NCI-H2196 (cell line): ENCODE data around the gene EXOC7.
"Not testable (repeated sequence)": the region's sequence is repeated elsewhere in the genome, so short reads cannot be mapped to it uniquely, and the experiment has no call there.

ENCODE experiments used
- DNase-seq: peaks from one replicate; lab custom pipeline; 2025; ENCODE audit not compliant: unreplicated experiment; lab: John Stamatoyannopoulos, UW

The EXOC7 gene

DNA sequence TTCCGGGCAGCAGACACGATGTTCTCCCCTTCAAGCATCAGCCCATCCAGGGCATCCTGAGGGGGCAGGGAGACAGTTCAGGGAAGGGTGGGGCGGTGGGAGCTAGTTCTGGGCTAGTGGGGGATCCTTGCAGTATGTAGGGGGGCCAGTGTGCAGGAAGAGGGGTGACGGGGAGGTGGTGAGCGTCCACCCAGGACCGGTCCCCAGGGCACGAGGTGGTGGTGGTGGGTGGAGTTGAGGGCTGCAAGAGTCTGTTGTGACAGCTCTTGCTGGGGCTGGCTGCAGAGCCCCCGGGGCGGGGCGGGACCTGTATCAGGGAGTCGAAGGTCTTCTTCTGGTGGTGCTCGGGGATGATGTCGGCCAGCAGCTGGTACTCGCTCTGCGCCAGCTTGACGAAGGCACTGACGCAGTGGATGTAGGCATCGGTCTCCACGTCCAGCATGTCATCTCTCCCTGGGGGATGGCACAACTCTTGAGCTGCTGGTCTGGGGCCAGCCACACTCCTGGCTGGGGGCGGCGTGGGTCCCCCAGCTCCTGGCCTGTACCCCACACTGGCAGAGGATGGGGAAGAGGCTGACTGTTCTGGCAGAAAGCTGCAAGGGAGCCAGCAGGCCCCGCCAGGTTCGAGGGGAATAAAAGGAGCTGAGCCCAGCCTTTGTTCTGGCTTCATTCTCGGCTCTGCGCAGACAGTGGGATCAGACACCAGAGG is 14.6 kb downstream of the EXOC7 start:
- DNase-seq, result no peak

- DNase-seq, result no peak
These were observed 15.3 kb downstream of the EXOC7 start for GRCh38 chr17:76088041-76088867.

- DNase-seq, result no peak
These were observed 16.1 kb downstream of the EXOC7 start for GRCh38 chr17:76087531-76087930.

DNA sequence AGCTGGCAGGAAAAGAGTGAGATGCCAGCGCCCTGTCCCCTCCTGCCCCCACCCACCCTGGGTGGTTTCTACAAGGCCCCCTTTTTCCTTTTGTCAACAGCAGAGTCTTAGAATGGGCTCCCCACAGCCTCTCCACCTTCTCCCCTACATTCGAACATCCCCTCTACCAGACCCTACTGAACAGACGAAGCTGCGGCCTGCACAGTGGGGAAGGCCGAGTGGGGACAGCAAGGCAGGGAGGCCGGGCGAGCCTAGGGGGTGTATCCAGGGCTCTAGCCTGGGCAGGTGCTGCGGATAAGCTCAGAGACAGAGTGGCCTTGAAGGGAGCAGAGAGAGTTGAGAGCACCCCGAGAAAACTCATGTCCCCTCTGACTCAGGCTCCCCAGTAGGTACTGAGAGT is 17.2 kb downstream of the EXOC7 start:
- no peak for DNase-seq

DNA sequence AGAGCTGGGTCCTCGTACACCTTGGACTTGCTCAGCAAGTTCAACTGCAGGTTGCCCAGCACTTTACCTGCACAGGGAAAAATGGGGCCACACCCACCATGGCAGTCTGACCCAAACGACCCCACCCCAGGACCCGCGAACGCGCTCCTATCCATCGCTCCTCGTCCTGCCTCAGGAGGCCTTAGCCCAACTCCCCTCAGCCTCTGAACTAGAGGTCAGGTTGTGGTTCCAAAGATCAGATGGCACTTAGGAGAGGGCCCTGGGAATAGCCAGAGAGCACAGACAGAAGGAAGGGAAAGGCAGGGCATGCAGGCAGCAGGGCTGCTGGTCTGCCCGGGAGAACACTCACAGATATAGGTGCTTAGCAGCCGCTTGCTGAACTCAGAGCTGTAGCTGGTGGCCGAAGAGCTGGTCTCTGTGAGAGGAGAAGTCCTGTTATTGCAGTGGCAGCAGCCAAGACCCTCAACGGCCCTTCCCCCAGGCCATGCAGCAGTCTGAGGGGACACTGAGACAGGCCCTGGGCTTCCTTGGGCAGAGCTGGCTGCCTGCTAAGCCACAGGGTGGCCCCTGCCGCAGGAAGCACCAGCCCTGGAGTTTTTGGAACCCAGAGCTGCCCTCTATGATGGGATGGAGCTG is 17.7 kb downstream of the EXOC7 start:
- no peak for DNase-seq

DNA sequence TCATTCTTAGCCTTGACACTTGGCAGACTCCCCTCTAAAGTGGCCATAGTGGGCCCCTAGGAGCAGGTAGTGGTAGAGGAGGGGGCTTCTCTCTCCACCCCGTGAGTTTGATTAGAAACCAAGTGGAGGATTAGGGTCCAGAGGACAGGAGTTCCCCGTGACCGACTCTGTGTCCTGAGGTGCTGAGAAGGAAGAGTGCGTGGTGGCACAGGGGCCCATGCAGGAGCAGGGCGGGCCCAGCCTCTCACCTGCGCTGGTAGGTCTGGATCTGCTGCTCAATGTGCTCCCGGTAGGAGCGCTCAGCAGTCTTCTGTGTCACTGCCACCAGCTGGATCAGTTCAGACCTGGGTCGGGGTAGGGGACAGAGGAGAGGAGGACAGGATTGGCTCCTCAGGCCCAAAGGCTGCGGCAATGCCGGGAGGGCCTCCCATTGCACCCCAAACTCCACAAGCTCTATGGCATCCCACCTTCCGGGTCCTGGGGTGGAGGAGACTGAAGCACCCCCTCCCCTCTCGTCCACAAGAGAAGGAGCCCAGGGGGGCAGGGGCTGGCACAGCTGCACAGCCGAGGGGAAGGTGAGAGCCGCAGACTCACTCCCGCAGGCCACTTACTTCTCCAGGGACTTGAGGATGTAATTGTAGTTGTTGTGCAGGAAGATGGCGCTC is 18.4 kb downstream of the EXOC7 start:
- no peak for DNase-seq

- DNase-seq, result no peak
These were observed 19.9 kb downstream of the EXOC7 start for GRCh38 chr17:76083536-76084182.

DNA sequence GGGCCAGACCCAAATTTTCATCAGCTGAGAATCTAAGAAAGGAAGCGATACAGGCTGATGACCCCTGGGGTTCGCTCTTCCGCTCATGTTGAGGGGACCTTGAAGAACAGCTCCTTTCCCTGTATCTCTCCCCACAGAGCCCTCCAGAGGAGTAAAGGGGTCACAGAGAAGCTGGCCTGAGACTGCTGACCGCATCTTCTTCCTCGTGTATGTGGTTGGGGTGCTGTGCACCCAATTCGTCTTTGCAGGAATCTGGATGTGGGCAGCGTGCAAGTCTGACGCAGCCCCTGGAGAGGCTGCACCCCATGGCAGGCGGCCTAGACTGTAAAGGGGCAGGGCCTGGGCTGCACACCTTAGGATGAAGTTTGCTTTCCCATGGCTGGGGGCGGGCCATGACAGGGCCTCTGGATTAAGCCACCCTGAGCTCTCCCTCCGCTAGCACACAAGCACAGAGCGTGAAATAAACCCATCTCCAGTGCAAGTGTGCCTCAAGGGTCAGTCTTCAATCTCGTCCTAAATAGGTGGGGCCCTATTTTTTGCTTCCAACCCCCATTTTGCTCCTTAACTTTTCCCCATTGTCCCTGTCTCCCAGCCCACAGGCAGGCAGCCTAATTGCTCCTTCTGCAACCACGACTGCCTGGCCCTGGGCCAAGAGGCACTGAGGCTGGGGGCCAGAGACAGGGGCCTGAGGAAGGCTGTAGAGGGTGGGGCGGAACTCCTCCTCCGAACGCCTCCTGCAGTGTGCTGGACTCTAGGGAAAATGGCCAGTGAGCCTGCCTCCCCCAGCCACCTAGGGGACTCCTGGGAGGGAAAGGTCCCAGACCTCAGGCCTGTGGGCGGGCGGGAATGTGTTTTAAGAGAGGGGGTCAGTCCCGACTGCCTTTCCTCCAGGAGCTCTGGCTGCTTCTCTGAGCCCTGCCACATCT is 21.0 kb downstream of the EXOC7 start:
- no peak for DNase-seq

- DNase-seq, result no peak
These were observed 22.0 kb downstream of the EXOC7 start for GRCh38 chr17:76081295-76082210.

GRCh38 chr17:76080768-76081287 is 22.8 kb downstream of the EXOC7 start:
- no peak for DNase-seq

DNA sequence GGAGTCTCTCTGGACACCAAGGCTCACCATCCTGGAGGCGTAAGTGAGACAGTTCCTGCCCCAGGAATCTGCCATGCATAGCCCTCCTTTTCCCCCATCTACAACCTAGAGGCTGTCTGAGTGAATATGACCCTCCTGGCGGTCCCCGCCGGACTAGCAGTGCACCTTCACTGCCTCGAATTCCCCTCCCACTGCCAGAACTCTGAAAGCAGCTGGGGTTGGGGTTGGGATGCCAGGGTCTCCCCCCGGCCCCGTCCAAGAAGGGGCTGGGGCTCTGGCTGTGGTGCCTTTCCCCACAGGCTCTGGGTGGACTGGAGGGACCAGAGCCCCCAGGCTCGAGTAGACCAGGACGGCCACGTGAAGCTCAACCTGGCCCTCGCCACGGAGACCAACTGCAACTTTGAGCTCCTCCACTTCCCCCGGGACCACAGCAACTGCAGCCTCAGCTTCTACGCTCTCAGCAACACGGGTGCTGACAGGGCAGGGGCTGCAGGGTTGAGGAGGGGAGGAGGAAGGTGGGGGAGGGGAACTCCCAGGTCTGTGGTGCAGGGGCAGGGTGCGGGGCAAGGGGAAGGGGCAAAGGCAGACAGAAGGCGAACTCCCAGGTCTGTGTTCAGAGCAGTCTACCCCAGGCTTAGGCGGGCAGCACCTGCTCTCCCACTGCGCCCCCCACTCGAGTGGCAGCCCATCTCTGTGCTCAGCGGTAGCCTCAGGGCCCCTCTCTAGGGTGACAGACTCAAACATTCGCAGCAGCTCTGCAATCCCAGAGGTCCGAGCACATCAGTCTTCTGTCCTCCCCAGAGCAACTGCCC is 23.4 kb downstream of the EXOC7 start:
- DNase-seq, result no peak

DNA sequence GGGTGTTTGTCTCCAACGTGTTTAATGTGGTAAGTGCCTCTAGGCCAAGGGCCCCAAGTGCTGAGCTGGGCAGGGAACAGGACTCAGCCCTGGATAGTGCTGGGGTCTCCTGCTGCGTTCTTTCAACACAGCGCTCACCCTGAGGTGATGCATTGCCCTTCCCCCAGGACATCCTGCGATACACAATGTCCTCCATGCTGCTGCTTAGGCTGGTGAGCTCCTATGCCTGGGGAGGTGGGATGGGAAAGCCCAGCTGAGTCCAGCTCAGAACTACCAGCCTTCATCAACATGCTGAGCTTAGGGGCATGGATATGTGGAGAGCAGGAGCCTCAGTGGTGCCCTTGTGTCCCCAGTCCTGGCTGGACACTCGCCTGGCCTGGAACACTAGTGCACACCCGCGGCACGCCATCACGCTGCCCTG is 24.0 kb downstream of the EXOC7 start:
- no peak for DNase-seq

DNA sequence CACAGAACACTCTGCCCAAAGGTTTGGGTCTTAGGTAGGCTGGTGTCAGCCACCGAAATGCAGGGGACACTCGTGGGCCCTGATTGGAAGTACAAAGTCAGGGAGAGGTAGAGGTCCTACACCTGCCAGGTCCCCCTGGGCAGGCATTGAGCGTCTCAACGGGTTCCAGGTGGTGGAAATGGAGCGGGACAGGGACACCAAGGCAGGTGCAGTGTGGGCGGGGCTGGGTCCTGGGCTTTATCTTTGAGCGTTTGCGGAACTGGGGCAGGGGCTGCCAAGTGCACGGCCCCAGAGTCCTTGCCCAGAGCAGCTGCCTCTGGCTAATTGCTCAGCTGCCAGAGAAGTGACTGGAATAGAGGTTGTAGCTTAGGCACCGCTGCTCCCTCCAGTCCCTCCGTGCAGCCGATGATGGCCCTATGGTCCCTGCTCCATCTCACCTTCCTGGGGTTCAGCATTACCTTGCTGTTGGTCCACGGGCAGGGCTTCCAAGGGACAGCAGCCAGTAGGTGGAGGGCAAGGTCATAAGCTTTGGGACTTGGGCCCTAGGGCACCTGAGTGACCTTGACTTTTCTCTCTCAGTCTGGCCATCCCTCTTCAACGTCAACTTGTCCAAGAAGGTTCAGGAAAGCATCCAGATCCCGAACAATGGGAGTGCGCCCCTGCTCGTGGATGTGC is 24.6 kb downstream of the EXOC7 start, which contains the start of gene ZACN:
Gene ZACN (plus strand): TSS at position 323 of the 675 bp plus-strand sequence. CDS start 83 bp downstream, at position 406.
- no peak for DNase-seq

GRCh38 chr17:76078370-76078769 is 25.2 kb downstream of the EXOC7 start:
- DNase-seq, result not testable (repeated sequence)

DNA sequence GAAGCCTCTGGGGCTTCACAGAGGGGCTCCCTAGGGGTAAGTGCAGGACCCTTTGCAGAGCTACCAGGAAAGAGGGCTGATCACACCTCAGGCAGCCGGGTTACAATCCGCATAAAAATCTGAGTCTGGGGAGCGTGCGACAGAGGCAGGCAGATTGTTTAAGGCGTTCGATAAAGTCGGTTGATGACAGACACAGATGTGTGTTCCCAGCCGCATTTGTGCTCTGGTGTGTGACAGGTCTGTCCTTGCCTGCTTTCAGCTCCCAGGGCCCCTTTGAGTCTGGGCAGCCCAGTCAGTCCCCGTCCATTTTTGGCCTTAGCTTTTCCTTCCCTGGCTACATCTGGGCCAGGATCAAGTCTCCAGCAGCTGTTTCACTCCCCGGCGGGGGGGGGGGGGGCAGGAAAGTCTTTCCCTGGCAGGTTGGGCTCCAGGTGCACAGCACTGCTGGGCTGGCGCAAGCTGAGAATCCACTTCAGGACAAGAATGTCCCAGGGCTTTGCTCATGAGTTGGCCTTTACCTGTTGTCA is 25.9 kb downstream of the EXOC7 start:
- DNase-seq, result peak; percentile 77

GRCh38 chr17:76076765-76077583 is 26.6 kb downstream of the EXOC7 start:
- no peak for DNase-seq
